IMR-90 (cell line): ENCODE data around the gene HOXA7. TPM values are rescaled to one million over a fixed set of nuclear protein-coding genes. Genes with fewer than 3 reads are reported as not detected.

ENCODE experiments used
- ATAC-seq: fragments of 200-7000 bp; cut with Tn5 transposase; 2 replicates; pipeline ENCODE4 v1.9.1; 2020; ENCODE audit warnings: low read depth, mild to moderate bottlenecking, moderate library complexity
- BruUV-seq: library from RNA; stranded (reverse); fragments of 400-500 nt; replicated peaks from 2 replicates; lab custom pipeline; 2021; lab: Mats Ljungman, UMichigan
- CTCF ChIA-PET: fragments of 300-600 bp; formaldehyde crosslinking; extraction: SDS; loops from one replicate; lab custom pipeline; 2021; ENCODE audit warnings: antibody characterized with exemption; lab: Yijun Ruan, JAX
- POLR2A ChIA-PET: fragments of 300-600 bp; sonication (Branson Sonifier 250); formaldehyde crosslinking; loops from one replicate; lab custom pipeline; 2022; ENCODE audit warnings: antibody characterized with exemption; ENCODE audit not compliant: unreplicated experiment; lab: Charles Lee
- DNase-seq: peaks from one replicate; pipeline ENCODE4 v3.0.0; 2013
- H2AFZ ChIP-seq: replicated peaks from 2 replicates; pipeline ENCODE3; 2013; ENCODE audit warnings: low read length, mild to moderate bottlenecking; ENCODE audit not compliant: poor library complexity
- H2AK5ac ChIP-seq: 2 replicates; pipeline ENCODE4 v1.6.1; 2013; ENCODE audit warnings: low read depth, low read length, inconsistent platforms
- H2AK9ac ChIP-seq: replicated peaks from 2 replicates; pipeline ENCODE3; 2013; ENCODE audit warnings: mild to moderate bottlenecking, low read depth, low read length, moderate library complexity; ENCODE audit not compliant: poor library complexity
- H2BK120ac ChIP-seq: 2 replicates; pipeline ENCODE4 v1.6.1; 2013; ENCODE audit warnings: low read depth, low read length, inconsistent platforms
- H2BK15ac ChIP-seq: 3 replicates; pipeline ENCODE4 v1.6.1; 2013; ENCODE audit warnings: low read depth, low read length, inconsistent platforms
- H2BK20ac ChIP-seq: 2 replicates; pipeline ENCODE4 v1.6.1; 2013; ENCODE audit warnings: low read depth, mild to moderate bottlenecking, inconsistent platforms, low read length, moderate library complexity
- H2BK5ac ChIP-seq: 2 replicates; pipeline ENCODE4 v1.6.1; 2013; ENCODE audit warnings: mild to moderate bottlenecking, low read depth, low read length, inconsistent platforms; ENCODE audit not compliant: poor library complexity, severe bottlenecking
- H3K14ac ChIP-seq: replicated peaks from 2 replicates; pipeline ENCODE4 v1.6.1; 2013; ENCODE audit warnings: low read depth, low read length, inconsistent platforms
- H3K18ac ChIP-seq: 2 replicates; pipeline ENCODE4 v1.6.1; 2013; ENCODE audit warnings: low read depth, low read length, control low read depth
- H3K23ac ChIP-seq: 2 replicates; pipeline ENCODE4 v1.6.1; 2013; ENCODE audit warnings: low read depth, low read length, inconsistent platforms
- H3K27ac ChIP-seq: 2 replicates; pipeline ENCODE4 v1.5.1; 2013; ENCODE audit warnings: mild to moderate bottlenecking, control low read depth, low read length; ENCODE audit not compliant: insufficient read depth
- H3K27me3 ChIP-seq: 2 replicates; pipeline ENCODE4 v1.6.1; 2013; ENCODE audit warnings: low read length; ENCODE audit not compliant: control insufficient read depth, insufficient read depth
- H3K36me3 ChIP-seq: 2 replicates; pipeline ENCODE4 v1.6.1; 2013; ENCODE audit warnings: low read length, mixed read lengths; ENCODE audit not compliant: control insufficient read depth, insufficient read depth
- H3K4ac ChIP-seq: 2 replicates; pipeline ENCODE4 v1.6.1; 2013; ENCODE audit warnings: low read depth, low read length, inconsistent platforms
- H3K4me1 ChIP-seq: 2 replicates; pipeline ENCODE4 v1.6.1; 2013; ENCODE audit warnings: low read length, mixed read lengths; ENCODE audit not compliant: control insufficient read depth, insufficient read depth
- H3K4me2 ChIP-seq: 2 replicates; pipeline ENCODE4 v1.6.1; 2013; ENCODE audit warnings: low read depth, mild to moderate bottlenecking, control low read depth, low read length, moderate library complexity
- H3K4me3 ChIP-seq: 2 replicates; pipeline ENCODE4 v1.5.1; 2013; ENCODE audit warnings: low read depth, mild to moderate bottlenecking, control low read depth, low read length, moderate library complexity; ENCODE audit not compliant: insufficient read depth
- H3K56ac ChIP-seq: 2 replicates; pipeline ENCODE4 v1.6.1; 2013; ENCODE audit warnings: low read length, inconsistent platforms; ENCODE audit not compliant: insufficient read depth; ENCODE audit errors: extremely low read depth
- H3K79me1 ChIP-seq, 2 experiments: 2 replicates each; pipeline ENCODE4 v1.6.1; 2013; ENCODE audit warnings: low read length in 2 of 2, inconsistent platforms in 1 of 2, low read depth in 1 of 2
- H3K9ac ChIP-seq: 2 replicates; pipeline ENCODE4 v1.6.1; 2013; ENCODE audit warnings: low read depth, low read length, control low read depth
- H3K9me1 ChIP-seq: 2 replicates; pipeline ENCODE4 v1.6.1; 2013; ENCODE audit warnings: low read length, inconsistent platforms; ENCODE audit not compliant: insufficient read depth
- H3K9me3 ChIP-seq: 2 replicates; pipeline ENCODE4 v1.6.1; 2013; ENCODE audit warnings: low read length; ENCODE audit not compliant: control insufficient read depth, insufficient read depth
- H4K20me1 ChIP-seq: 2 replicates; pipeline ENCODE4 v1.6.1; 2013; ENCODE audit warnings: low read length, inconsistent platforms; ENCODE audit not compliant: insufficient read depth
- H4K5ac ChIP-seq: 2 replicates; pipeline ENCODE4 v1.6.1; 2013; ENCODE audit warnings: mild to moderate bottlenecking, low read depth, low read length, control low read depth
- H4K8ac ChIP-seq, 2 experiments: 2 replicates each; pipeline ENCODE4 v1.6.1; 2013; ENCODE audit warnings: low read depth in 2 of 2, low read length in 2 of 2, control low read depth in 1 of 2, inconsistent platforms in 1 of 2
- H4K91ac ChIP-seq: 2 replicates; pipeline ENCODE4 v1.6.1; 2013; ENCODE audit warnings: low read depth, low read length, inconsistent platforms; ENCODE audit not compliant: insufficient read depth
- BHLHE40 ChIP-seq: fragments of 150-350 bp; IDR thresholded peaks from 2 replicates; pipeline ENCODE4 v1.6.1; 2016; ENCODE audit warnings: mild to moderate bottlenecking, low read depth, low read length
- CEBPB ChIP-seq: IDR thresholded peaks from 2 replicates; pipeline ENCODE4 v1.6.1; 2012; ENCODE audit warnings: low read depth, low read length, improper control_type of control experiment
- CHD1 ChIP-seq: IDR thresholded peaks from 2 replicates; pipeline ENCODE4 v1.6.1; 2012; ENCODE audit warnings: low read depth, low read length, improper control_type of control experiment
- FOS ChIP-seq: fragments of 150-350 bp; IDR thresholded peaks from 2 replicates; pipeline ENCODE4 v1.6.1; 2016; ENCODE audit warnings: low read depth, low read length
- MAZ ChIP-seq: IDR thresholded peaks from 2 replicates; pipeline ENCODE4 v1.6.1; 2012; ENCODE audit warnings: low read depth, mild to moderate bottlenecking, low read length, improper control_type of control experiment, moderate library complexity, borderline replicate concordance
- MXI1 ChIP-seq: IDR thresholded peaks from 2 replicates; pipeline ENCODE4 v1.6.1; 2012; ENCODE audit warnings: low read depth, mild to moderate bottlenecking, low read length, moderate library complexity, borderline replicate concordance
- NFE2L2 ChIP-seq: fragments of 150-350 bp; IDR thresholded peaks from 2 replicates; pipeline ENCODE4 v1.6.1; 2016; ENCODE audit warnings: low read depth, mild to moderate bottlenecking, low read length
- POLR2A ChIP-seq: IDR thresholded peaks from 2 replicates; pipeline ENCODE4 v1.6.1; 2012; ENCODE audit warnings: mild to moderate bottlenecking, low read depth, low read length
- RAD21 ChIP-seq: IDR thresholded peaks from 2 replicates; pipeline ENCODE4 v1.6.1; 2012; ENCODE audit warnings: low read length, improper control_type of control experiment
- RCOR1 ChIP-seq: IDR thresholded peaks from 2 replicates; pipeline ENCODE4 v1.6.1; 2012; ENCODE audit warnings: mild to moderate bottlenecking, low read length, improper control_type of control experiment; ENCODE audit not compliant: insufficient replicate concordance
- RFX5 ChIP-seq: IDR thresholded peaks from 2 replicates; pipeline ENCODE4 v1.8.0; 2012; ENCODE audit warnings: low read depth, mild to moderate bottlenecking, low read length, moderate library complexity
- SMC3 ChIP-seq: fragments of 150-350 bp; IDR thresholded peaks from 2 replicates; pipeline ENCODE4 v1.6.1; 2016; ENCODE audit warnings: low read depth, mild to moderate bottlenecking, antibody characterized with exemption, low read length, moderate library complexity
- WGBS, 2 experiments: methylation state at CpG; one replicate each; pipeline versions ENCODE4 v1.1.5 to v1.1.7; 2013; ENCODE audit warnings: missing lambda C conversion rate in 2 of 2; ENCODE audit not compliant: insufficient read length in 1 of 2; ENCODE audit errors: extremely low coverage in 2 of 2; 5-methylcytosine and 5-hydroxymethylcytosine counted together
- dilution Hi-C: fragments of 300-500 bp; cut with HindIII; formaldehyde crosslinking; loops from one replicate; pipeline ENCODE4 v1.14.3; 2018; ENCODE audit warnings: low sequenced_read_pairs; ENCODE audit not compliant: unreplicated experiment
- in situ Hi-C: fragments of 300-500 bp; cut with MboI; formaldehyde crosslinking; loops from 3 replicates; pipeline ENCODE4 v1.14.3; 2019; ENCODE audit warnings: low sequenced_read_pairs, inconsistent platforms, mixed read lengths
- intact Hi-C: fragments of 100-400 bp; cut with micrococcal nuclease; formaldehyde crosslinking; loops from 2 replicates; pipeline ENCODE4 v1.10.0; 2022
- polyA plus RNA-seq, 3 experiments: library from polyadenylated mRNA; depleted of rRNA; stranded (reverse); fragments of >200 nt; gene quantifications; 2 replicates each; pipeline ENCODE4 v1.2.3, GENCODE V29; 2012; ENCODE audit warnings: low replicate concordance in 1 of 3
- total RNA-seq: library from RNA; depleted of rRNA; stranded (reverse); fragments of >200 nt; gene quantifications from 2 replicates; pipeline ENCODE4 v1.2.3, GENCODE V29; 2012
- TF ChIP-seq, protein P1 (sequence below): fragments of 150-350 bp; IDR thresholded peaks from 2 replicates; pipeline ENCODE4 v1.6.1; 2016; ENCODE audit warnings: low read depth, mild to moderate bottlenecking, low read length, moderate library complexity, borderline replicate concordance
- TF ChIP-seq, protein P2 (sequence below): conservative IDR thresholded peaks from 2 replicates; pipeline ENCODE4 v1.5.1; 2012; ENCODE audit warnings: mild to moderate bottlenecking, low read depth, low read length, improper control_type of control experiment
- TF ChIP-seq, protein P3 (sequence below): fragments of 150-350 bp; IDR thresholded peaks from 2 replicates; pipeline ENCODE4 v1.6.1; 2017; ENCODE audit warnings: mild to moderate bottlenecking, antibody characterized with exemption, low read length, low read depth

Gene HOXA7
- total and polyA plus RNA-seq, 2 of the 4 experiments (the other 2 are of a cell fraction): 0.18 to 1.7 TPM

DNA sequence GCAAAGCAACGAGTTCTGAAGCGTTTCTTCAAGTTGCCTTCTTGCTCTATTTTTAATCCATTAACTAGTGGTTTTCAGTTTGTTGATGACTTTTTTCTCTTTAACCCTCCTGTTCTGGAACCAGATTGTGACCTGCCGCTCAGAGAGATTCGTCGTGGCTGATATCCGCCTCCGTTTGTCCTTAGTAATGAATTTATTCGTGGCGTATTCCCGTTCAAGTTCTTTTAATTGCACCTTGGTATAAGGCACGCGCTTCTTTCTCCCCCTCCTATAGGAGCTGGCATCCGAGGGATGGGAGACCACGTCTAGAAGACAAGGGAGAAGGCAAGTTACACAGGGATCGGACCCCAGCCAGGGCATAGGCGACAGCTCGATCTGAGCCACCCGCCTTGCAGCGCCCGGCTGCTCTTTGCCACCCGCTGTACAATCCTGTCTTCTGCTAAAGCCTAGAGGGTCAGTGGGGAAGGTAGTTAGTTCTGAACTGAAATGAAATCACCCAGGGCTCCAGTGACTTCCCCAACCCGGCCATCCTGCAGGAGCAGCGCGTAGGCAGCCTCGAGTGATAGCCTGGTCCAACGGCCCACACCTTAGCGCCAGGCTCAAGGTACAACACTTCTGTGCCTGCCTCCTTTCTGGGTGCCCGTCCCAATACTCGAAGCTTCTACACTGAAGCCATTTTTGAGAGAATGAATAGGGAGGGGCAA is 41.8 kb upstream of the HOXA7 start:
- WGBS, 2 experiments: 7% methylated on average over 3 of the region's 29 CpGs; no CpG with 5 or more reads in 1 of the 2 experiments
- no TSS peak for BruUV-seq
- in situ Hi-C loops: loop anchor here (5.0 to 10.0 kb wide), 2 partner anchors 724 to 877 kb away; no protein-coding TSS in a partner anchor
- TF ChIP-seq RCOR1 (no peak), CEBPB (no peak), SMC3 (no peak), CHD1 (no peak), NFE2L2 (no peak), RAD21 (no peak), MAZ (no peak), MXI1 (no peak), BHLHE40 (no peak), POLR2A (no peak), RFX5 (no peak), FOS (no peak)
- TF ChIP-seq, protein P1, sequence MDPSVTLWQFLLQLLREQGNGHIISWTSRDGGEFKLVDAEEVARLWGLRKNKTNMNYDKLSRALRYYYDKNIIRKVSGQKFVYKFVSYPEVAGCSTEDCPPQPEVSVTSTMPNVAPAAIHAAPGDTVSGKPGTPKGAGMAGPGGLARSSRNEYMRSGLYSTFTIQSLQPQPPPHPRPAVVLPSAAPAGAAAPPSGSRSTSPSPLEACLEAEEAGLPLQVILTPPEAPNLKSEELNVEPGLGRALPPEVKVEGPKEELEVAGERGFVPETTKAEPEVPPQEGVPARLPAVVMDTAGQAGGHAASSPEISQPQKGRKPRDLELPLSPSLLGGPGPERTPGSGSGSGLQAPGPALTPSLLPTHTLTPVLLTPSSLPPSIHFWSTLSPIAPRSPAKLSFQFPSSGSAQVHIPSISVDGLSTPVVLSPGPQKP: no peak
- TF ChIP-seq, protein P2, sequence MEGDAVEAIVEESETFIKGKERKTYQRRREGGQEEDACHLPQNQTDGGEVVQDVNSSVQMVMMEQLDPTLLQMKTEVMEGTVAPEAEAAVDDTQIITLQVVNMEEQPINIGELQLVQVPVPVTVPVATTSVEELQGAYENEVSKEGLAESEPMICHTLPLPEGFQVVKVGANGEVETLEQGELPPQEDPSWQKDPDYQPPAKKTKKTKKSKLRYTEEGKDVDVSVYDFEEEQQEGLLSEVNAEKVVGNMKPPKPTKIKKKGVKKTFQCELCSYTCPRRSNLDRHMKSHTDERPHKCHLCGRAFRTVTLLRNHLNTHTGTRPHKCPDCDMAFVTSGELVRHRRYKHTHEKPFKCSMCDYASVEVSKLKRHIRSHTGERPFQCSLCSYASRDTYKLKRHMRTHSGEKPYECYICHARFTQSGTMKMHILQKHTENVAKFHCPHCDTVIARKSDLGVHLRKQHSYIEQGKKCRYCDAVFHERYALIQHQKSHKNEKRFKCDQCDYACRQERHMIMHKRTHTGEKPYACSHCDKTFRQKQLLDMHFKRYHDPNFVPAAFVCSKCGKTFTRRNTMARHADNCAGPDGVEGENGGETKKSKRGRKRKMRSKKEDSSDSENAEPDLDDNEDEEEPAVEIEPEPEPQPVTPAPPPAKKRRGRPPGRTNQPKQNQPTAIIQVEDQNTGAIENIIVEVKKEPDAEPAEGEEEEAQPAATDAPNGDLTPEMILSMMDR: no peak
- TF ChIP-seq, protein P3, sequence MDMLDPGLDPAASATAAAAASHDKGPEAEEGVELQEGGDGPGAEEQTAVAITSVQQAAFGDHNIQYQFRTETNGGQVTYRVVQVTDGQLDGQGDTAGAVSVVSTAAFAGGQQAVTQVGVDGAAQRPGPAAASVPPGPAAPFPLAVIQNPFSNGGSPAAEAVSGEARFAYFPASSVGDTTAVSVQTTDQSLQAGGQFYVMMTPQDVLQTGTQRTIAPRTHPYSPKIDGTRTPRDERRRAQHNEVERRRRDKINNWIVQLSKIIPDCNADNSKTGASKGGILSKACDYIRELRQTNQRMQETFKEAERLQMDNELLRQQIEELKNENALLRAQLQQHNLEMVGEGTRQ: no peak

More for the DNA sequence above, 41.8 kb upstream of the HOXA7 start:
- ATAC-seq: no peak
- H2AFZ ChIP-seq: no peak overlapping the region
- H3K4ac ChIP-seq: no peak overlapping the region
- H2AK9ac ChIP-seq: no peak overlapping the region
- CTCF ChIA-PET: interaction anchor here (1.0 kb wide), 1 partner anchor 404 kb away, joined by 3 read pairs; no protein-coding TSS in a partner anchor
- no peak overlapping the region for H2BK20ac ChIP-seq
- H3K56ac ChIP-seq: no peak overlapping the region
- no peak overlapping the region for H4K8ac ChIP-seq
- no peak overlapping the region for H2BK15ac ChIP-seq
- no peak overlapping the region for H4K5ac ChIP-seq
- no peak for DNase-seq
- H3K4me1 ChIP-seq: no peaks in the 10 kb centered on the region
- no peak overlapping the region for H4K91ac ChIP-seq
- POLR2A ChIA-PET: no interaction called here
- no peak overlapping the region for H3K9ac ChIP-seq
- H4K20me1 ChIP-seq: peaks cover 15% of the 10 kb centered on the region
- no peak overlapping the region; the same call in 1 of the 2 replicates for H3K23ac ChIP-seq
- H2BK5ac ChIP-seq: no peak overlapping the region
- H3K4me3 ChIP-seq: no peak overlapping the region
- no peak overlapping the region for H3K4me2 ChIP-seq
- H3K27me3 ChIP-seq: peaks cover 86% of the 10 kb centered on the region
- H3K27ac ChIP-seq: no peak overlapping the region
- 0 out of 2 replicates have a peak, but pooled peaks cover 5% of the 10 kb centered on the region for H3K9me1 ChIP-seq
- H3K36me3 ChIP-seq: no peaks in the 10 kb centered on the region
- H2AK5ac ChIP-seq: no peak overlapping the region
- H3K79me1 ChIP-seq: no peaks in the 10 kb centered on the region
- no peak overlapping the region for H3K14ac ChIP-seq
- dilution Hi-C loops (no loop called here), intact Hi-C loops (loop anchor here (5.0 to 10.0 kb wide), 7 partner anchors 464 to 1907 kb away; partner anchors contain the start of genes HIBADH and TAX1BP1)
- peaks cover 5% of the 10 kb centered on the region; the same call in 1 of the 2 replicates for H3K9me3 ChIP-seq
- H2BK120ac ChIP-seq: no peak overlapping the region
- no peak overlapping the region for H3K18ac ChIP-seq
